ENCODE data around the gene PCBP3.

- no peak for TF ChIP-seq CTCF (IDR thresholded peaks at IDR 0.05; ENCODE audit: insufficient read depth, low read length, poor library complexity, severe bottlenecking)
- no peak for TF ChIP-seq EZH2phosphoT487 (conservative IDR thresholded peaks at IDR 0.05; ENCODE audit: low read length)
Measured at GRCh38 chr21:45836268-45836655, 192.7 kb downstream of the PCBP3 start.

Data from SU-DHL-6 (cell line).